ENCODE data around the gene C3orf52.

DNA sequence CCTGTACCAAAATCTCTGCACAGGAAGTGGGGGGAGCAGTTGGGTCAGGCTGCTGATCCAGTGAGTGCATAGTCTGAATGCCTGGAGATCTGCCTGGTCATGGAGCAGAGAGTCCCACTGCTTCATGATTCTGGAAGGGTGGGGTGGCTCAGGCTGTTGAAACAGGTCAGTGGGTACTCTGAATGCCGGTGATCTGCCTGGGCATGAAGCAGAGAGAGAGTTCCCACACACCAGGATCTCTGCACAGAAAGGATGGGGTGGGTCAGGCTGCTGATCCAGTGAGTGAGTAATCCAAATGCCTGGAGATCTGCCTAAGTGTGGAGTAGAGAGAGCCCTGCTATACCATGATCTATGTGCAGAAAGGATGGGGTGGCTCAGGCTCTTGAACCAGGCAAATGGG is 62.9 kb downstream of the C3orf52 start:
- TF ChIP-seq, protein P1, sequence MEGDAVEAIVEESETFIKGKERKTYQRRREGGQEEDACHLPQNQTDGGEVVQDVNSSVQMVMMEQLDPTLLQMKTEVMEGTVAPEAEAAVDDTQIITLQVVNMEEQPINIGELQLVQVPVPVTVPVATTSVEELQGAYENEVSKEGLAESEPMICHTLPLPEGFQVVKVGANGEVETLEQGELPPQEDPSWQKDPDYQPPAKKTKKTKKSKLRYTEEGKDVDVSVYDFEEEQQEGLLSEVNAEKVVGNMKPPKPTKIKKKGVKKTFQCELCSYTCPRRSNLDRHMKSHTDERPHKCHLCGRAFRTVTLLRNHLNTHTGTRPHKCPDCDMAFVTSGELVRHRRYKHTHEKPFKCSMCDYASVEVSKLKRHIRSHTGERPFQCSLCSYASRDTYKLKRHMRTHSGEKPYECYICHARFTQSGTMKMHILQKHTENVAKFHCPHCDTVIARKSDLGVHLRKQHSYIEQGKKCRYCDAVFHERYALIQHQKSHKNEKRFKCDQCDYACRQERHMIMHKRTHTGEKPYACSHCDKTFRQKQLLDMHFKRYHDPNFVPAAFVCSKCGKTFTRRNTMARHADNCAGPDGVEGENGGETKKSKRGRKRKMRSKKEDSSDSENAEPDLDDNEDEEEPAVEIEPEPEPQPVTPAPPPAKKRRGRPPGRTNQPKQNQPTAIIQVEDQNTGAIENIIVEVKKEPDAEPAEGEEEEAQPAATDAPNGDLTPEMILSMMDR (IDR thresholded peaks at IDR 0.05; ENCODE audit: insufficient read depth, low read length): no peak
- TF ChIP-seq, protein P2, sequence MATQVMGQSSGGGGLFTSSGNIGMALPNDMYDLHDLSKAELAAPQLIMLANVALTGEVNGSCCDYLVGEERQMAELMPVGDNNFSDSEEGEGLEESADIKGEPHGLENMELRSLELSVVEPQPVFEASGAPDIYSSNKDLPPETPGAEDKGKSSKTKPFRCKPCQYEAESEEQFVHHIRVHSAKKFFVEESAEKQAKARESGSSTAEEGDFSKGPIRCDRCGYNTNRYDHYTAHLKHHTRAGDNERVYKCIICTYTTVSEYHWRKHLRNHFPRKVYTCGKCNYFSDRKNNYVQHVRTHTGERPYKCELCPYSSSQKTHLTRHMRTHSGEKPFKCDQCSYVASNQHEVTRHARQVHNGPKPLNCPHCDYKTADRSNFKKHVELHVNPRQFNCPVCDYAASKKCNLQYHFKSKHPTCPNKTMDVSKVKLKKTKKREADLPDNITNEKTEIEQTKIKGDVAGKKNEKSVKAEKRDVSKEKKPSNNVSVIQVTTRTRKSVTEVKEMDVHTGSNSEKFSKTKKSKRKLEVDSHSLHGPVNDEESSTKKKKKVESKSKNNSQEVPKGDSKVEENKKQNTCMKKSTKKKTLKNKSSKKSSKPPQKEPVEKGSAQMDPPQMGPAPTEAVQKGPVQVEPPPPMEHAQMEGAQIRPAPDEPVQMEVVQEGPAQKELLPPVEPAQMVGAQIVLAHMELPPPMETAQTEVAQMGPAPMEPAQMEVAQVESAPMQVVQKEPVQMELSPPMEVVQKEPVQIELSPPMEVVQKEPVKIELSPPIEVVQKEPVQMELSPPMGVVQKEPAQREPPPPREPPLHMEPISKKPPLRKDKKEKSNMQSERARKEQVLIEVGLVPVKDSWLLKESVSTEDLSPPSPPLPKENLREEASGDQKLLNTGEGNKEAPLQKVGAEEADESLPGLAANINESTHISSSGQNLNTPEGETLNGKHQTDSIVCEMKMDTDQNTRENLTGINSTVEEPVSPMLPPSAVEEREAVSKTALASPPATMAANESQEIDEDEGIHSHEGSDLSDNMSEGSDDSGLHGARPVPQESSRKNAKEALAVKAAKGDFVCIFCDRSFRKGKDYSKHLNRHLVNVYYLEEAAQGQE (IDR thresholded peaks at IDR 0.05; ENCODE audit: insufficient replicate concordance, low read depth): no peak
- TF ChIP-seq POLR2AphosphoS5 (IDR thresholded peaks at IDR 0.05; ENCODE audit: low read depth) (no peak), GABPA (IDR thresholded peaks at IDR 0.05; ENCODE audit: low read depth) (no peak), SPI1 (IDR thresholded peaks at IDR 0.05; ENCODE audit: borderline replicate concordance, low read depth) (no peak)
